Fibroblast of lung (primary cell): ENCODE data around the gene COQ4.

Experiments used
- CTCF ChIP-seq, 2 donors: IDR thresholded peaks in 1 of 2; conservative IDR thresholded peaks in 1 of 2; 1 replicate in 1 of 2; 2 replicates in 1 of 2; pipeline ENCODE4 v1.5.1; 2011 to 2012; ENCODE audit warnings: low read length in 2 of 2, control low read depth in 1 of 2, inconsistent platforms in 1 of 2, low read depth in 1 of 2, mild to moderate bottlenecking in 1 of 2
- EZH2 ChIP-seq: IDR thresholded peaks from 2 replicates; pipeline ENCODE4 v1.5.1; 2012; ENCODE audit warnings: low read length, control low read depth, mild to moderate bottlenecking; ENCODE audit errors: missing control alignments

DNA sequence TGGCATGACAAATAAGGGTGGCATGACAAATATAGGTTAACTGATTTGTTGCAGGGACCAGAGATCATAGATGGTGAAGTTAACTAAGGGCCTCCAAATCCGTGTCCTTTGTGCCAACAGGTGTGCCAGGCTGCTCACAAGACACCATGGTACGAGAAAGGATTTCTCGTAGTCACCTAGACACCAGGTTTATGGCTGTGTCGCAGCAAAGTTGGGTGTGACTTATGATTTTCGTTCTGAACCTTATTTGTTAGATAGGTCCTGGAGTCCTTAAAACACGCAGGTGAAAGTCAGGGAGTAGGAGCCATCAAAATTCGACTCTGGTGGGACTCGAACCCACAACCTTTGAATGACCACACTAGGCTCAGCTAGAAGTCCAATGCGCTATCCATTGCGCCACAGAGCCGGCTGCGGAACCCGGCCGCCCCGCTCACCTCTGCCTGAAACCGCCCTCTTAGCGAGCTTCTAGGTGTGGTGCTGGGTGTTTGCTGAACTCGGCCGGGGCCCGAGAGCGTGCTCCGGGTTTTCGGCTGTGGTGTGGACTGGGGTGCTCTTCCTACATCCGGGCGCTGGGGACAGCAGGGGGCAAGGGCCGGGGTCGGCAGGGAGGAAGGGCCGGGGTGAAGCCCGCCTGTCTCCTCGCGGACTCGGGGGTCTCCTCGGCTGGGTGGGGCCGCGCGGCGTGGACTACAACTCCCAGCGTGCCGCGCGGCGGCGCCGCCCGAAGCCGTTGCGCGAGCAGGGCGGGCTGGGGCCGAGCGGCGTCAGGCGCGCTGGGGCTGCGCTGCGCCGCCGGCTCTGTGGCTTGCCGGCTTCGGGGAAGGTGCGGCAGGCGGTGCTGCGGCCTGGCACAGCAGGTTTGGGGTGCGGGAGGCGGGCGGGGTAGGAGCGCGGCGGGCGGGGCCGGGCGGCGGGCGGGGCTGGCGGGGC is 17.4 kb downstream of the COQ4 start, which contains the start of gene SLC27A4:
- TF ChIP-seq CTCF (conservative IDR thresholded peaks at IDR 0.05 in 1 of 2, IDR thresholded peaks at IDR 0.05 in 1 of 2; ENCODE audit: low read depth in 1 of 2, low read length in 2 of 2) (no peak), EZH2 (no peak)
